Caco-2 (cell line): ENCODE data around the gene USP20. TPM values are rescaled to one million over a fixed set of nuclear protein-coding genes. Genes with fewer than 3 reads are reported as not detected.

Experiments
- BruUV-seq: library from RNA; stranded (reverse); fragments of 400-500 nt; replicated peaks from 2 replicates; lab custom pipeline; 2021; lab: Mats Ljungman, UMichigan
- CTCF ChIA-PET: fragments of 300-600 bp; sonication (Branson Sonifier 250); formaldehyde crosslinking; loops from one replicate; lab custom pipeline; 2022; ENCODE audit warnings: antibody characterized with exemption; lab: Charles Lee
- POLR2A ChIA-PET: fragments of 300-600 bp; sonication (Branson Sonifier 250); formaldehyde crosslinking; loops from one replicate; lab custom pipeline; 2022; ENCODE audit warnings: antibody characterized with exemption; lab: Charles Lee
- DNase-seq, 2 experiments: peaks; one replicate each; pipeline versions ENCODE4 v3.0.0 to v3.0.0-alpha.2; 2020 to 2022
- H3K27me3 ChIP-seq: replicated peaks from 2 replicates; pipeline ENCODE4 v1.6.0; 2011; ENCODE audit warnings: low read length; ENCODE audit not compliant: control insufficient read depth, insufficient read depth
- H3K36me3 ChIP-seq: 2 replicates; pipeline ENCODE4 v1.5.1; 2011; ENCODE audit warnings: low read length; ENCODE audit not compliant: control insufficient read depth, insufficient read depth
- H3K4me1 ChIP-seq: fragments of 250-450 bp; sonication (Bioruptor Pico); 2 replicates; pipeline ENCODE4 v1.5.1; 2020; ENCODE audit warnings: mild to moderate bottlenecking
- H3K4me3 ChIP-seq: 2 replicates; pipeline ENCODE4 v1.5.1; 2011; ENCODE audit warnings: low read depth, mild to moderate bottlenecking, control low read depth, low read length
- H3K9me3 ChIP-seq: fragments of 250-450 bp; sonication (Bioruptor Pico); 2 replicates; pipeline ENCODE4 v1.5.1; 2020; ENCODE audit warnings: mild to moderate bottlenecking, moderate library complexity
- H3K27ac Mint-ChIP-seq: one replicate; pipeline ENCODE4 v1.8.0; 2022; ENCODE audit warnings: mixed read lengths; ENCODE audit not compliant: unreplicated experiment
- H3K27me3 Mint-ChIP-seq: one replicate; pipeline ENCODE4 v1.8.0; 2022; ENCODE audit warnings: mixed read lengths; ENCODE audit not compliant: insufficient read depth, unreplicated experiment
- H3K36me3 Mint-ChIP-seq: one replicate; pipeline ENCODE4 v1.8.0; 2022; ENCODE audit warnings: mild to moderate bottlenecking, mixed read lengths; ENCODE audit not compliant: insufficient read depth, unreplicated experiment
- H3K4me1 Mint-ChIP-seq: one replicate; pipeline ENCODE4 v1.8.0; 2022; ENCODE audit warnings: low read depth, mixed read lengths; ENCODE audit not compliant: unreplicated experiment
- H3K4me3 Mint-ChIP-seq: one replicate; pipeline ENCODE4 v1.8.0; 2022; ENCODE audit warnings: mild to moderate bottlenecking, moderate library complexity, mixed read lengths; ENCODE audit not compliant: unreplicated experiment
- H3K9me3 Mint-ChIP-seq: one replicate; pipeline ENCODE4 v1.8.0; 2022; ENCODE audit warnings: mixed read lengths; ENCODE audit not compliant: unreplicated experiment
- intact Hi-C: fragments of 100-400 bp; cut with micrococcal nuclease; formaldehyde crosslinking; loops from one replicate; pipeline ENCODE4 v1.10.0; 2022; ENCODE audit not compliant: unreplicated experiment
- total RNA-seq: library from RNA; stranded (reverse); gene quantifications from 2 replicates; pipeline ENCODE4 v1.2.3, GENCODE V29; 2022
- TF ChIP-seq, protein P1 (sequence below), 2 experiments: fragments of 200-600 bp in 1 of 2; IDR thresholded peaks; 1 replicate in 1 of 2; 2 replicates in 1 of 2; pipeline versions ENCODE4 v1.5.1 to v1.8.0; 2011 to 2022; ENCODE audit warnings: antibody characterized with exemption in 1 of 2, control low read depth in 1 of 2, inconsistent platforms in 1 of 2, low read depth in 1 of 2, low read length in 1 of 2, mild to moderate bottlenecking in 1 of 2, moderate library complexity in 1 of 2; ENCODE audit not compliant: insufficient read depth in 1 of 2, severe bottlenecking in 1 of 2, unreplicated experiment in 1 of 2

The USP20 gene
- total RNA-seq, 1 experiment from 2014 or later = 13.9 TPM

DNA sequence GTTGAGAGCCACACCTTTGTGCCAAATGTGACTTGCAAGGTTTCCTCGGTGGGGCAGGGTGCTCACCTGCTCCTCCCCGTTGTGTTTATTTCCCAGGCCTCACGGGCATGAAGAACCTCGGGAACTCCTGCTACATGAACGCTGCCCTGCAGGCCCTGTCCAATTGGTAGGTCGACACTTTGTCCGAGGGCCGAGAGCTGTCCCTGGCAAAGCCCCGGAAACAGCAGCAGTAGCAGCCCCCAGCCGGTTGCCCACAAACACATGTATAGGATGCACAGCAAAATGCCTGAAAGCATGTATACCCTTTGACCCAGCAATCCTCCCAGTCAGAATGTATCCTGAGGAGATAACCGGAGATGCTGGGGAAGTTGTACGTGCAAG lies 26.2 kb downstream of the USP20 start:
- no peaks in the 10 kb centered on the region for H3K4me1 Mint-ChIP-seq
- no peaks in the 10 kb centered on the region for H3K9me3 Mint-ChIP-seq
- intact Hi-C loops = no loop called here
- no peaks in the 10 kb centered on the region for H3K9me3 ChIP-seq
- ChIA-PET POLR2A (no interaction called here), CTCF (no interaction called here)
- TF ChIP-seq, protein P1, sequence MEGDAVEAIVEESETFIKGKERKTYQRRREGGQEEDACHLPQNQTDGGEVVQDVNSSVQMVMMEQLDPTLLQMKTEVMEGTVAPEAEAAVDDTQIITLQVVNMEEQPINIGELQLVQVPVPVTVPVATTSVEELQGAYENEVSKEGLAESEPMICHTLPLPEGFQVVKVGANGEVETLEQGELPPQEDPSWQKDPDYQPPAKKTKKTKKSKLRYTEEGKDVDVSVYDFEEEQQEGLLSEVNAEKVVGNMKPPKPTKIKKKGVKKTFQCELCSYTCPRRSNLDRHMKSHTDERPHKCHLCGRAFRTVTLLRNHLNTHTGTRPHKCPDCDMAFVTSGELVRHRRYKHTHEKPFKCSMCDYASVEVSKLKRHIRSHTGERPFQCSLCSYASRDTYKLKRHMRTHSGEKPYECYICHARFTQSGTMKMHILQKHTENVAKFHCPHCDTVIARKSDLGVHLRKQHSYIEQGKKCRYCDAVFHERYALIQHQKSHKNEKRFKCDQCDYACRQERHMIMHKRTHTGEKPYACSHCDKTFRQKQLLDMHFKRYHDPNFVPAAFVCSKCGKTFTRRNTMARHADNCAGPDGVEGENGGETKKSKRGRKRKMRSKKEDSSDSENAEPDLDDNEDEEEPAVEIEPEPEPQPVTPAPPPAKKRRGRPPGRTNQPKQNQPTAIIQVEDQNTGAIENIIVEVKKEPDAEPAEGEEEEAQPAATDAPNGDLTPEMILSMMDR (IDR thresholded peaks at IDR 0.05; ENCODE audit: insufficient read depth in 1 of 2, low read depth in 1 of 2, low read length in 1 of 2, severe bottlenecking in 1 of 2, unreplicated experiment in 1 of 2) = no peak
- BruUV-seq = no TSS peak
- H3K4me3 ChIP-seq = no peak overlapping the region
- no peaks in the 10 kb centered on the region for H3K27me3 Mint-ChIP-seq
- no peak for DNase-seq
- no peaks in the 10 kb centered on the region for H3K36me3 ChIP-seq
- no peak overlapping the region for H3K27ac Mint-ChIP-seq
- H3K36me3 Mint-ChIP-seq = peaks cover 11% of the 10 kb centered on the region
- H3K4me3 Mint-ChIP-seq = no peak overlapping the region
- no peaks in the 10 kb centered on the region for H3K4me1 ChIP-seq
- no peaks in the 10 kb centered on the region for H3K27me3 ChIP-seq

DNA sequence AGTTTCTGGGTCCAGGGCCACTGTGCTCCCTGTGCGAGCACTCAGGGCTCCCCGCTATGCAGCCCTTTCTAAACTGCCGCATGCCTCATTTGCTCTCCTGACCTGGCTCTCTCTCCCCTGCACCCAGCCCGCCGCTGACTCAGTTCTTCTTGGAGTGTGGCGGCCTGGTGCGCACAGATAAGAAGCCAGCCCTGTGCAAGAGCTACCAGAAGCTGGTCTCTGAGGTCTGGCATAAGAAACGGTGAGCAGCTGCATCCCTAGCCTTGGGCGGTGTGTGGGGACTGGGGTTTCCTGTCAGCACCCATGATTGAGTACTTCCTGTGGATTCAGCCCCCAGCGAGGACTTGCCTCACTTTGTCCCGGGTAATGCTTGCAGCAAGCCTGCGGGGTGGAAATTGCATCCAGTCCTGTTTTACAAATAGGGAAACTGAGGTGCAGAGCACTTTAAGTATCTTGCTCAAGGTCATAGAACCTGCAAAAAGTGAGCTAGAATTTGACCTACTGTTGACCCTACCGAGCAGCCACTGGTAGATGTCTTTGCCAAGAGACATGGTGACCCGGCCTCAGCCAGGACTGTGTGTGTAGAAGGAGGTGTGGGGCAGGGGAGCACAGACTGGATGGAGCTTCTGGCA lies 27.9 kb downstream of the USP20 start:
- no peak for DNase-seq
- Mint-ChIP-seq H3K4me1 (no peaks in the 10 kb centered on the region), H3K4me3 (no peak overlapping the region), H3K27ac (no peak overlapping the region), H3K27me3 (no peaks in the 10 kb centered on the region), H3K9me3 (no peaks in the 10 kb centered on the region), H3K36me3 (peaks cover 11% of the 10 kb centered on the region)
- intact Hi-C loops = no loop called here
- no TSS peak for BruUV-seq
- TF ChIP-seq, protein P1 (IDR thresholded peaks at IDR 0.05; ENCODE audit: insufficient read depth in 1 of 2, low read depth in 1 of 2, low read length in 1 of 2, severe bottlenecking in 1 of 2, unreplicated experiment in 1 of 2) = no peak
- Histone ChIP-seq H3K9me3 (no peaks in the 10 kb centered on the region), H3K27me3 (no peaks in the 10 kb centered on the region), H3K4me1 (no peaks in the 10 kb centered on the region), H3K4me3 (no peak overlapping the region), H3K36me3 (no peaks in the 10 kb centered on the region)
- ChIA-PET POLR2A (no interaction called here), CTCF (no interaction called here)

DNA sequence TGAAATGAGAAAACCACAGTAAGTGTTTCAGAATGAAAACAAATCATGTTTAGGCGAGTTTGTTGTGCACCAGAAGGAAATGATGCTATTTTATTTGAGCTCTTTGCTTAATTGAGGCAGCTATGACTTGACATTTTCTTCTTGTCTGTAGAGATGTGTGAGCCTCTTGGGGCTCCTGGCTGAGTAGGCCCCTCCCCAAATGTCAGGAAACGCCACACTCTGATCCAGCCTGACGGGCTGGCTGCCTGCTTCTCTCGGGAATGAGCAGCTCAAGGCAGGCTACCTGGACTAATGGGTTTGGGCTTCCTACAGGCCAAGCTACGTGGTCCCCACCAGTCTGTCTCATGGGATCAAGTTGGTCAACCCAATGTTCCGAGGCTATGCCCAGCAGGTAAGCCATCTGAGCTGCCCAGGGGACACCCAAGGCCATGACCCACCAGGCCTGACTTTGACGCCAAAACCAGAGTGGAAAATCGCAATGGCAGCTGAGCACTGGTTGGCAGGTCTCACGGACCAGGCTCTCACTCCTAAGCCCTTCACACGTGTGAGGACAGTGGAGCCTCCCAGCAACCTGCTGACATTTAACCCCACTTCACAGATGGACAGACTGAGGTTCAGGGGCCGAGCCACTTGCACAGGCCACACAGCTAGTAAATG lies 29.9 kb downstream of the USP20 start:
- BruUV-seq = no TSS peak
- TF ChIP-seq, protein P1 (IDR thresholded peaks at IDR 0.05; ENCODE audit: insufficient read depth in 1 of 2, low read depth in 1 of 2, low read length in 1 of 2, severe bottlenecking in 1 of 2, unreplicated experiment in 1 of 2) = no peak
- ChIA-PET CTCF (no interaction called here), POLR2A (no interaction called here)
- H3K9me3 ChIP-seq = no peaks in the 10 kb centered on the region
- H3K4me1 ChIP-seq = no peaks in the 10 kb centered on the region
- Mint-ChIP-seq H3K36me3 (peaks cover 16% of the 10 kb centered on the region), H3K4me1 (no peaks in the 10 kb centered on the region), H3K27me3 (no peaks in the 10 kb centered on the region), H3K9me3 (no peaks in the 10 kb centered on the region), H3K27ac (no peak overlapping the region), H3K4me3 (no peak overlapping the region)
- intact Hi-C loops = no loop called here
- H3K36me3 ChIP-seq = no peaks in the 10 kb centered on the region
- H3K27me3 ChIP-seq = no peaks in the 10 kb centered on the region
- no peak for DNase-seq
- H3K4me3 ChIP-seq = no peak overlapping the region
